ENCODE results near the gene RCAN1.

DNA sequence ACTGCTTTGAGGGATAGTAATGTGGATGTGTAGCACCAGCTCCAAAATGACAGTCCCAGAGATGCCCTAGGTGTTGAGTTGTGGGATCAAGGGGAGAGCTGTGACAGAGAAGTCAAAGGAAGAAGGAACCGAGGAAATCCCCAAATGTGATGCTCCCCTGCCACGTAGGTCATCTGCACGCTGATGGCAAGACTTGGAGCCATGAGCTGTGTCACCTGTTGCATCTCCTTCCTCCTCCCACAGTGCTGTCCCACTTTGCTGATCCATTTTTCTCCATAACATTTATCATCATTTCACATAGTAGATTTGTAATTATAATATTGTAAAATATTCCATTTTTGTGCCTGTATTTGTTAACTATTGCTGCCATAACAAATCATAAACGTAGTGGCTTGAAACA is 17.6 kb upstream of the RCAN1 start:
- TF ChIP-seq, protein P1, sequence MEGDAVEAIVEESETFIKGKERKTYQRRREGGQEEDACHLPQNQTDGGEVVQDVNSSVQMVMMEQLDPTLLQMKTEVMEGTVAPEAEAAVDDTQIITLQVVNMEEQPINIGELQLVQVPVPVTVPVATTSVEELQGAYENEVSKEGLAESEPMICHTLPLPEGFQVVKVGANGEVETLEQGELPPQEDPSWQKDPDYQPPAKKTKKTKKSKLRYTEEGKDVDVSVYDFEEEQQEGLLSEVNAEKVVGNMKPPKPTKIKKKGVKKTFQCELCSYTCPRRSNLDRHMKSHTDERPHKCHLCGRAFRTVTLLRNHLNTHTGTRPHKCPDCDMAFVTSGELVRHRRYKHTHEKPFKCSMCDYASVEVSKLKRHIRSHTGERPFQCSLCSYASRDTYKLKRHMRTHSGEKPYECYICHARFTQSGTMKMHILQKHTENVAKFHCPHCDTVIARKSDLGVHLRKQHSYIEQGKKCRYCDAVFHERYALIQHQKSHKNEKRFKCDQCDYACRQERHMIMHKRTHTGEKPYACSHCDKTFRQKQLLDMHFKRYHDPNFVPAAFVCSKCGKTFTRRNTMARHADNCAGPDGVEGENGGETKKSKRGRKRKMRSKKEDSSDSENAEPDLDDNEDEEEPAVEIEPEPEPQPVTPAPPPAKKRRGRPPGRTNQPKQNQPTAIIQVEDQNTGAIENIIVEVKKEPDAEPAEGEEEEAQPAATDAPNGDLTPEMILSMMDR (IDR thresholded peaks at IDR 0.05; ENCODE audit: low read depth, low read length), result no peak
- TF ChIP-seq POLR2A (IDR thresholded peaks at IDR 0.05; ENCODE audit: extremely low read depth, insufficient read length), result no peak
- TF ChIP-seq MAX (IDR thresholded peaks at IDR 0.05; ENCODE audit: low read depth, low read length), result no peak

Data from NB4 (cell line).